WTC11 (cell line): ENCODE results near the gene IDE. TPM values are rescaled to one million over a fixed set of nuclear protein-coding genes. Genes with fewer than 3 reads are reported as not detected.
A peak's percentile ranks its signal among the peaks of the same experiment; 100 is the strongest.

ENCODE experiments used
- ATAC-seq: fragments of 200-7000 bp; cut with Tn5 transposase; 2 replicates; pipeline ENCODE4 v1.10.0; 2021; ENCODE audit warnings: mild to moderate bottlenecking, moderate library complexity
- CTCF ChIA-PET: fragments of 300-600 bp; sonication (Branson Sonifier 250); formaldehyde crosslinking; loops from one replicate; lab custom pipeline; 2021; ENCODE audit warnings: antibody characterized with exemption; lab: Charles Lee
- POLR2A ChIA-PET: fragments of 350-600 bp; sonication (Branson Sonifier 250); formaldehyde crosslinking; loops from one replicate; lab custom pipeline; 2021; ENCODE audit warnings: antibody characterized with exemption; lab: Charles Lee
- DNase-seq: peaks from one replicate; pipeline ENCODE4 v3.0.0; 2021; ENCODE audit warnings: low spot score
- H3K27ac Mint-ChIP-seq: 2 replicates; pipeline ENCODE4 v1.8.0; 2021; ENCODE audit warnings: mixed read lengths
- H3K27me3 Mint-ChIP-seq: 2 replicates; pipeline ENCODE4 v1.8.0; 2021; ENCODE audit warnings: low read depth, mild to moderate bottlenecking, moderate library complexity, mixed read lengths
- H3K36me3 Mint-ChIP-seq: 2 replicates; pipeline ENCODE4 v1.8.0; 2021; ENCODE audit warnings: mixed read lengths
- H3K4me1 Mint-ChIP-seq: 2 replicates; pipeline ENCODE4 v1.8.0; 2022; ENCODE audit warnings: mixed read lengths
- H3K4me3 Mint-ChIP-seq: 2 replicates; pipeline ENCODE4 v1.8.0; 2021; ENCODE audit warnings: mild to moderate bottlenecking, moderate library complexity, mixed read lengths
- H3K9me3 Mint-ChIP-seq: 2 replicates; pipeline ENCODE4 v1.8.0; 2021; ENCODE audit warnings: mixed read lengths
- AFF4 ChIP-seq: sonication (generic); formaldehyde crosslinking; IDR thresholded peaks from 2 replicates; pipeline ENCODE4 v1.8.1; 2023; ENCODE audit warnings: mild to moderate bottlenecking, missing genetic modification reagents, borderline replicate concordance
- E2F4 ChIP-seq: sonication (generic); formaldehyde crosslinking; IDR thresholded peaks from 2 replicates; pipeline ENCODE4 v1.8.1; 2022; ENCODE audit warnings: low read depth, mild to moderate bottlenecking, moderate library complexity, missing genetic modification reagents, borderline replicate concordance
- EMX1 ChIP-seq: fragments of 250-450 bp; sonication (Bioruptor Pico); IDR thresholded peaks from 2 replicates; pipeline ENCODE4 v1.8.0; 2021; ENCODE audit warnings: mild to moderate bottlenecking
- FOXJ3 ChIP-seq: sonication (generic); formaldehyde crosslinking; IDR thresholded peaks from 2 replicates; pipeline ENCODE4 v1.9.0; 2021; ENCODE audit warnings: missing genetic modification reagents, mild to moderate bottlenecking, borderline replicate concordance
- GRHL2 ChIP-seq: fragments of 250-450 bp; sonication (Bioruptor Pico); IDR thresholded peaks from 2 replicates; pipeline ENCODE4 v1.8.0; 2022; ENCODE audit warnings: mild to moderate bottlenecking, moderate library complexity; ENCODE audit not compliant: insufficient replicate concordance, severe bottlenecking
- JAZF1 ChIP-seq: fragments of 250-450 bp; sonication (Bioruptor Pico); IDR thresholded peaks from 2 replicates; pipeline ENCODE4 v1.9.0; 2021; ENCODE audit warnings: moderate library complexity, mild to moderate bottlenecking, inconsistent platforms
- SMAD3 ChIP-seq: sonication (generic); formaldehyde crosslinking; IDR thresholded peaks from 2 replicates; pipeline ENCODE4 v1.8.0; 2022; ENCODE audit warnings: missing genetic modification reagents, mild to moderate bottlenecking, borderline replicate concordance
- SMAD4 ChIP-seq: sonication (generic); formaldehyde crosslinking; IDR thresholded peaks from 2 replicates; pipeline ENCODE4 v1.8.0; 2022; ENCODE audit warnings: mild to moderate bottlenecking, missing genetic modification reagents
- USF2 ChIP-seq: sonication (generic); formaldehyde crosslinking; IDR thresholded peaks from 2 replicates; pipeline ENCODE4 v1.8.1; 2023; ENCODE audit warnings: mild to moderate bottlenecking, missing genetic modification reagents, moderate library complexity
- ZMAT4 ChIP-seq: fragments of 250-450 bp; sonication (Bioruptor Pico); IDR thresholded peaks from 2 replicates; pipeline ENCODE4 v1.9.0; 2021; ENCODE audit warnings: mild to moderate bottlenecking
- ZNF138 ChIP-seq: sonication (generic); formaldehyde crosslinking; conservative IDR thresholded peaks from 2 replicates; pipeline ENCODE4 v1.8.1; 2022; ENCODE audit warnings: mild to moderate bottlenecking, moderate library complexity, missing genetic modification reagents
- ZNF232 ChIP-seq: sonication (generic); formaldehyde crosslinking; IDR thresholded peaks from 2 replicates; pipeline ENCODE4 v1.8.0; 2022; ENCODE audit warnings: mild to moderate bottlenecking, missing genetic modification reagents
- ZNF396 ChIP-seq: fragments of 250-450 bp; sonication (Bioruptor Pico); IDR thresholded peaks from 2 replicates; pipeline ENCODE4 v1.8.0; 2021; ENCODE audit warnings: mild to moderate bottlenecking, moderate library complexity, borderline replicate concordance
- ZNF532 ChIP-seq: fragments of 250-450 bp; sonication (Bioruptor Pico); IDR thresholded peaks from 2 replicates; pipeline ENCODE4 v1.9.0; 2021; ENCODE audit warnings: mild to moderate bottlenecking, borderline replicate concordance
- total RNA-seq: library from RNA; stranded (reverse); gene quantifications from 3 replicates; pipeline ENCODE4 v1.2.3, GENCODE V29; 2021

Gene IDE
- total RNA-seq, 1 experiment from 2014 or later: 50.5 TPM

GRCh38 chr10:92480413-92480812 is 93.5 kb downstream of the IDE start (continued):
- TF ChIP-seq ZNF532 (CRISPR knock-in tag): no peak
- no peak for TF ChIP-seq ZMAT4 (CRISPR knock-in tag)
- no peak for TF ChIP-seq USF2
- TF ChIP-seq GRHL2 (CRISPR knock-in tag): no peak
- no peak for TF ChIP-seq ZNF232 (CRISPR knock-in tag)

GRCh38 chr10:92479547-92479946 is 94.3 kb downstream of the IDE start:
- H3K4me3 Mint-ChIP-seq: no peak overlapping the region
- TF ChIP-seq EMX1 (CRISPR knock-in tag) (no peak), JAZF1 (no peak), SMAD3 (no peak), FOXJ3 (no peak), ZNF138 (CRISPR knock-in tag) (no peak), ZNF396 (CRISPR knock-in tag) (no peak), USF2 (no peak), E2F4 (CRISPR knock-in tag) (no peak), AFF4 (CRISPR knock-in tag) (no peak), SMAD4 (CRISPR knock-in tag) (no peak)
- ChIA-PET CTCF (interaction anchor here (1.1 kb wide), 1 partner anchor 37 kb away, joined by 4 read pairs; no protein-coding TSS in a partner anchor), POLR2A (no interaction called here)
- H3K36me3 Mint-ChIP-seq: peaks cover 23% of the 10 kb centered on the region
- H3K4me1 Mint-ChIP-seq: peaks cover 6% of the 10 kb centered on the region
- H3K27me3 Mint-ChIP-seq: no peaks in the 10 kb centered on the region
- ATAC-seq: 0 out of 2 replicates have a peak, but pooled peaks have one; percentile 32
- no peak for DNase-seq
- H3K27ac Mint-ChIP-seq: no peak overlapping the region
- no peaks in the 10 kb centered on the region for H3K9me3 Mint-ChIP-seq
